ENCODE data around the gene DHRS7B. TPM values are rescaled to one million over a fixed set of nuclear protein-coding genes. Genes with fewer than 3 reads are reported as not detected.

DHRS7B gene
- total and polyA plus RNA-seq, 9 of the 15 experiments (the other 6 are each of a cell fraction or from before 2014, with no cell fraction given): 8.0 to 30.7 (median 14.8) TPM

DNA sequence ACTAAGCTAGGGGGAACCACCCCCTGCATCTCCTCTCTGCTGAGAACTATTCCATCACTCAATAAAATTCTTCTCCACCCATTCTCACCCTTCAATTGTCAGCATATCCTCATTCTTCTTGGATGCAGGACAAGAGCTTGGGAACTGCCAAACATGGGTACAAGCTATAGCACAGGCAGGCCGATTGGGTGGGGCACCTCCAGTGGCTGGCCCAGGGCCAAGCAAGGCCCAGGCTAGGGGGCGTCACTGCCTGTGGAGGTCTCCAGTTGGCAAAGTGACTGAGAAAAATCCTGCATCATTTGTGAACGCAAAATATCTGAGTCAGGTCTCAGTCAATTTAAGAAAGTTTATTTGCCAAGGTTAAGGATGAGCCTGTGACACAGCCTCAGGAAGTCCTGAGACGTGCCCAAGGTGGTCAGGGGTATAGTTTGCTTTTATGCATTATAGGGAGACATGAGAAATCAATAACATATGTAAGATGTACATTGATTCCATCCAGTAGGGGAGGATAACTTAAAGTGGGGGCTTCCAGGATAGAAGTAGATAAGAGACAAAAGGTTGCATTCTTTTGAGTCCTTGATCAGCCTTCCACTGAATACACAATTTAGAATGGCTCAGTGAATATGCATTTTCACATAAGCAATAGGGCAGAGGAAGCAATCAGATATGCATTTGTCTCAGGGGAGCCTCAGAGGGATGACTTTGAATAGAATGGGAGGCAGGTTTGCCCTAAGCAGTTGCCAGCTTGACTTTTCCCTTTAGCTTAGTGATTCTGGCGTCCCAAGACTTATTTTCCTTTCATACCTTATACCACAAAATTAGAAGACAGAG is 21.5 kb upstream of the DHRS7B start:
- BruUV-seq (replicated peaks): no TSS peak
- Histone ChIP-seq H3K9ac (ENCODE audit: insufficient read depth in 1 of 2, low read depth in 2 of 2, low read length in 2 of 2) (no peak overlapping the region), H3K79me2 (ENCODE audit: control insufficient read depth, insufficient read depth, low read length) (no peaks in the 10 kb centered on the region), H3K4me3 (no peak overlapping the region), H3K4me2 (ENCODE audit: insufficient read depth, low read length) (no peak overlapping the region), H3K9me1 (ENCODE audit: control insufficient read depth, insufficient read depth, low read length) (no peaks in the 10 kb centered on the region), H4K20me1 (replicated peaks; ENCODE audit: control insufficient read depth, insufficient read depth, low read length) (no peaks in the 10 kb centered on the region), H3K9me3 (replicated peaks; ENCODE audit: control insufficient read depth, insufficient read depth, low read depth, low read length) (no peaks in the 10 kb centered on the region), H3K27ac (ENCODE audit: extremely low read depth, low read depth, low read length) (no peak overlapping the region), H3K4me1 (replicated peaks in 1 of 2; ENCODE audit: control insufficient read depth in 2 of 2, insufficient read depth in 2 of 2, low read length in 2 of 2) (peaks cover 0 to 3% of the 10 kb centered on the region in 2 experiments; a peak in 1 of 5 replicates), H3K27me3 (ENCODE audit: control insufficient read depth in 2 of 2, insufficient read depth in 2 of 2, low read length in 2 of 2) (no peaks in the 10 kb centered on the region), H3K36me3 (ENCODE audit: control insufficient read depth, insufficient read depth, low read length) (no peaks in the 10 kb centered on the region), H2AFZ (ENCODE audit: low read depth, low read length) (peak overlapping the region; percentile 26; the same call in 1 of the 2 replicates)
- CTCF ChIA-PET (ENCODE audit: low intra/inter-chr PET ratio): no interaction called here
- ATAC-seq: no peak
- intact Hi-C loops (cut with micrococcal nuclease) (no loop called here), in situ Hi-C loops (cut with MboI) (no loop called here)
- no peak for TF ChIP-seq ZNF165 (CRISPR knock-in tag; IDR thresholded peaks at IDR 0.05; ENCODE audit: borderline replicate concordance)
- no peak for TF ChIP-seq ZNF431 (CRISPR knock-in tag; IDR thresholded peaks at IDR 0.05)
- peak; percentile 65 for TF ChIP-seq NFIC (IDR thresholded peaks at IDR 0.05)
- TF ChIP-seq HMG20A (CRISPR knock-in tag; conservative IDR thresholded peaks at IDR 0.05): no peak
- POLR2A ChIA-PET: interaction anchor here (1.3 kb wide), 1 partner anchor 23 kb away, joined by 3 read pairs; no protein-coding TSS in a partner anchor
- 38% methylated on average over 4 of the region's 5 CpGs for WGBS (ENCODE audit: insufficient coverage, low coverage, missing lambda C conversion rate)
- DNase-seq (ENCODE audit: extremely low read depth in 1 of 4, low spot score in 3 of 4): no peak
- FAIRE-seq: no peak

DNA sequence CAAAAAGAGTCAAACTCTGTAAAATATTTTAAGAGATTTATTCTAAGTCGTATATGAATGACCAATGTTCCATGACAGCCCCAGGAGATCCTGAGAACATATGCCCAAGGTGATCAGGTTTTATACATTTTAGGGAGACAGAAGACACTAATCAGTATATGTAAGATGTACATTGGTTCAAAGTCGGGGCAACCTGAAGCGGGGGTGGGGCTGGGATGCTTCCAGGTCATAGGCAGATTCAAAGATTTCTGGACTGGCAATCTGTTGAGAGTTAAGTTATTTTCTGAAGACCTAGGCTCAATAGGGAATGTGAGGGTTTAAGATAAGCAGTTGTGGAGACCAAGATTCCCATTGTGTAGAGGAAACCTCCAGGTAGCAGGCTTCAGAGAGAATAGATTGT is 20.4 kb upstream of the DHRS7B start:
- peaks cover 0 to 3% of the 10 kb centered on the region in 2 experiments; a peak in 1 of 5 replicates for H3K4me1 ChIP-seq (replicated peaks in 1 of 2; ENCODE audit: control insufficient read depth in 2 of 2, insufficient read depth in 2 of 2, low read length in 2 of 2)
- no peak overlapping the region for H3K27ac ChIP-seq (ENCODE audit: extremely low read depth, low read depth, low read length)
- intact Hi-C loops (cut with micrococcal nuclease): no loop called here
- ChIA-PET POLR2A (no interaction called here), CTCF (ENCODE audit: low intra/inter-chr PET ratio) (no interaction called here)
- ATAC-seq: no peak
- H3K27me3 ChIP-seq (ENCODE audit: control insufficient read depth in 2 of 2, insufficient read depth in 2 of 2, low read length in 2 of 2): no peaks in the 10 kb centered on the region
- no peak overlapping the region for H3K4me2 ChIP-seq (ENCODE audit: insufficient read depth, low read length)
- no peak overlapping the region for H3K4me3 ChIP-seq
- no peaks in the 10 kb centered on the region for H3K36me3 ChIP-seq (ENCODE audit: control insufficient read depth, insufficient read depth, low read length)
- in situ Hi-C loops (cut with MboI): no loop called here
- H3K9me1 ChIP-seq (ENCODE audit: control insufficient read depth, insufficient read depth, low read length): no peaks in the 10 kb centered on the region
- no peak for DNase-seq (ENCODE audit: extremely low read depth in 1 of 4, low spot score in 3 of 4)
- no peaks in the 10 kb centered on the region for H4K20me1 ChIP-seq (replicated peaks; ENCODE audit: control insufficient read depth, insufficient read depth, low read length)
- H3K79me2 ChIP-seq (ENCODE audit: control insufficient read depth, insufficient read depth, low read length): no peaks in the 10 kb centered on the region
- H3K9ac ChIP-seq (ENCODE audit: insufficient read depth in 1 of 2, low read depth in 2 of 2, low read length in 2 of 2): no peak overlapping the region
- FAIRE-seq: no peak
- H2AFZ ChIP-seq (ENCODE audit: low read depth, low read length): no peak overlapping the region
- H3K9me3 ChIP-seq (replicated peaks; ENCODE audit: control insufficient read depth, insufficient read depth, low read depth, low read length): no peaks in the 10 kb centered on the region
- no TSS peak for BruUV-seq (replicated peaks)
- 33% methylated on average over 3 of the region's 3 CpGs for WGBS (ENCODE audit: insufficient coverage, low coverage, missing lambda C conversion rate)
- TF ChIP-seq TBP (optimal IDR thresholded peaks at IDR 0.05; ENCODE audit: low read depth, low read length) (no peak), HDAC1 (IDR thresholded peaks at IDR 0.05) (no peak), SLC30A9 (CRISPR knock-in tag; IDR thresholded peaks at IDR 0.05) (no peak), TRIM25 (IDR thresholded peaks at IDR 0.05; ENCODE audit: borderline replicate concordance) (no peak), DIDO1 (tag; IDR thresholded peaks at IDR 0.05; ENCODE audit: low read depth) (no peak), STAT5A (IDR thresholded peaks at IDR 0.05; ENCODE audit: borderline replicate concordance, low read length) (no peak)
- TF ChIP-seq, protein P1, sequence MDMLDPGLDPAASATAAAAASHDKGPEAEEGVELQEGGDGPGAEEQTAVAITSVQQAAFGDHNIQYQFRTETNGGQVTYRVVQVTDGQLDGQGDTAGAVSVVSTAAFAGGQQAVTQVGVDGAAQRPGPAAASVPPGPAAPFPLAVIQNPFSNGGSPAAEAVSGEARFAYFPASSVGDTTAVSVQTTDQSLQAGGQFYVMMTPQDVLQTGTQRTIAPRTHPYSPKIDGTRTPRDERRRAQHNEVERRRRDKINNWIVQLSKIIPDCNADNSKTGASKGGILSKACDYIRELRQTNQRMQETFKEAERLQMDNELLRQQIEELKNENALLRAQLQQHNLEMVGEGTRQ (CRISPR knock-in tag; IDR thresholded peaks at IDR 0.05): no peak
- TF ChIP-seq, protein P2, sequence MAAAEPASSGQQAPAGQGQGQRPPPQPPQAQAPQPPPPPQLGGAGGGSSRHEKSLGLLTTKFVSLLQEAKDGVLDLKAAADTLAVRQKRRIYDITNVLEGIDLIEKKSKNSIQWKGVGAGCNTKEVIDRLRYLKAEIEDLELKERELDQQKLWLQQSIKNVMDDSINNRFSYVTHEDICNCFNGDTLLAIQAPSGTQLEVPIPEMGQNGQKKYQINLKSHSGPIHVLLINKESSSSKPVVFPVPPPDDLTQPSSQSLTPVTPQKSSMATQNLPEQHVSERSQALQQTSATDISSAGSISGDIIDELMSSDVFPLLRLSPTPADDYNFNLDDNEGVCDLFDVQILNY (CRISPR knock-in tag; IDR thresholded peaks at IDR 0.05): no peak
